ENCODE data around the gene PPARG. TPM values are rescaled to one million over a fixed set of nuclear protein-coding genes. Genes with fewer than 3 reads are reported as not detected.
"Not testable (repeated sequence)": the region's sequence is repeated elsewhere in the genome, so short reads cannot be mapped to it uniquely, and the experiment has no call there.

PPARG gene
- total RNA-seq, 2 donors from 2014 or later = 1.5 to 18.3 TPM

DNA sequence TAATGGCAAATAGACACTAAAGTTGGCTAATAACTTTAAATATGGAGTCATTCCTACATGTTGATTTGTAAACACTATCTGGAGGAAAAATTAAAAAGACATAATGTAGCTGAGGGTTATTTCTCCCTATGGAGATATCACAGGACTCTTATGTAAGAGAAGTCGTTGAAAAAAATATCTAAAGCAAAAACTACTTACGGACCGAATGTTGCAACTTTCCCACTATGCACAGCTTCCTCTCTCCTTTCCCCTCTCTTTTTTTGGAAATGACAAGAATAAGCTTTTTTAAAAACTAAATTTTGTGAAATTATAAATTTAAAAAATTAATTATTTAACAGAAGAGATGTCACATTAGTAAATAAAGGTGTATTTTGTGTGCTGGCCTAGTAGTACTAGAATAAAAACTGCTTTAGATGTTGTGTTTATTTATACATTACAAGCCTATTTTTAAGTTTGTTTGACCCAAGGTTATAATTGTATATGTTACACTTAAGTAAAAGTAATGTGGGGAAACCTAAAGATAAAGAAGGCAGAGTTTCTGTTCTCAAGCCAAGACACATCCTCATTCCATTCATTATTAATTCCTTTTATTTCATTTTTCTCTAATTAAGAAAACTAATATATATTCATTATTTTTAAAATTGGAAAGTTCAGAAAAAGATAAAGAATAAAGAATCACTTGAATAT is 20.7 kb upstream of the PPARG start:
- no peak overlapping the region for H3K4me3 Mint-ChIP-seq
- H3K27me3 Mint-ChIP-seq = peaks cover 4% of the 10 kb centered on the region
- no peak for ATAC-seq (replicated peaks)
- H3K9me3 Mint-ChIP-seq = no peaks in the 10 kb centered on the region
- H3K27ac Mint-ChIP-seq = no peak overlapping the region
- no peaks in the 10 kb centered on the region for H3K36me3 Mint-ChIP-seq (ENCODE audit: low read depth)
- no peaks in the 10 kb centered on the region for H3K4me1 Mint-ChIP-seq

DNA sequence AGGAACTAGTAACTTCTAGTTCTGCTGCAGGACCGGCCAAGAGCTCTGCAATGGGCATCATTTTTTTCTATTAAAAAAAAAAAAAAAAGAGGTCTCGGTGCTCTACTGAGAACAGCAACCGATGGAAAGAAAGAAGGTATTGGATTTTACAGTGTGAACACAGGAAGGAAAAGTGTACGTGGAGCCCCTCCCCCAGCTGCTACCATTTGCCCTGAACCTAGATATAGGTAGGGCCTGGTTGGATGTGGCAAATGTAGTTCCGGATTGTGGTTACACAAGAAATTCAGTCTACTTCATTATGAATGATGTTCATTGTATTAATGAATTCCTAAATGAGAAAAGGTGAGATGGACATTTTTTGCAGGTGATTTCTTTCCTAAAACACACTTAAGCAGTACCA is 17.9 kb upstream of the PPARG start:
- H3K4me1 Mint-ChIP-seq = no peaks in the 10 kb centered on the region
- H3K27ac Mint-ChIP-seq = no peak overlapping the region
- H3K4me3 Mint-ChIP-seq = no peak overlapping the region
- peaks cover 7% of the 10 kb centered on the region for H3K27me3 Mint-ChIP-seq
- ATAC-seq (replicated peaks) = no peak
- H3K9me3 Mint-ChIP-seq = no peaks in the 10 kb centered on the region
- H3K36me3 Mint-ChIP-seq (ENCODE audit: low read depth) = no peaks in the 10 kb centered on the region

DNA sequence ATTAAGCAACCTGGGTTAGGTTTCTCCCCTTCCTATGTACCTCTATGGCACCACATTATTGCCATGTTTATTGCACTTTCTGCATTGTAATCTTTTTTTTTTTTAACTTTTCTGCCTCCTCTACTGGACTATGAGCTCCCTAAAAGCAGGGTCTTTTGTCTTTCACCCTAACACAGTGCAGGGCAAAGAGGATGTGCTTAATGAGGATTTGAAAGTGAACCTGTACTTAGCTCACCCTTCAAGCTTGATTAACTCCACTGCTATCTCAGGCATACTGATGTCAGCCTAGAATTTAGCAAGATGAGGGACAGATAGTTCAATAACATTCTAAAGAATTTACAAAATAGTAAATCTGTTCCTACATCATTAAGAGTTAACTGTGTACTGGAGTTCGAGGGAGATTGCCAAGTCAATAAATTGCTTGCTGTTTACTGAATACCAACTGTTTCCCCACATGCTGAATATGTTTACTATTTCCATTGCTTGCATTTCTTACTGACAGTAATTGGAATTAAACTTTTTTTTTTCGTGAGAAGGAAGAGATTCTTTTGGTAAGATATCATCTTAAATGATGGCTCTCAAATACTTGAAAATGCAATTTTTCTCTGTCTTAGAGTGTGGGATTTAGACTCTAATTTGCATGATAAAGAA is 15.7 kb upstream of the PPARG start:
- H3K9me3 Mint-ChIP-seq = no peaks in the 10 kb centered on the region
- H3K27ac Mint-ChIP-seq = no peak overlapping the region
- H3K36me3 Mint-ChIP-seq (ENCODE audit: low read depth) = no peaks in the 10 kb centered on the region
- no peak for ATAC-seq (replicated peaks)
- H3K4me1 Mint-ChIP-seq = no peaks in the 10 kb centered on the region
- H3K4me3 Mint-ChIP-seq = no peak overlapping the region
- H3K27me3 Mint-ChIP-seq = peaks cover 12% of the 10 kb centered on the region

DNA sequence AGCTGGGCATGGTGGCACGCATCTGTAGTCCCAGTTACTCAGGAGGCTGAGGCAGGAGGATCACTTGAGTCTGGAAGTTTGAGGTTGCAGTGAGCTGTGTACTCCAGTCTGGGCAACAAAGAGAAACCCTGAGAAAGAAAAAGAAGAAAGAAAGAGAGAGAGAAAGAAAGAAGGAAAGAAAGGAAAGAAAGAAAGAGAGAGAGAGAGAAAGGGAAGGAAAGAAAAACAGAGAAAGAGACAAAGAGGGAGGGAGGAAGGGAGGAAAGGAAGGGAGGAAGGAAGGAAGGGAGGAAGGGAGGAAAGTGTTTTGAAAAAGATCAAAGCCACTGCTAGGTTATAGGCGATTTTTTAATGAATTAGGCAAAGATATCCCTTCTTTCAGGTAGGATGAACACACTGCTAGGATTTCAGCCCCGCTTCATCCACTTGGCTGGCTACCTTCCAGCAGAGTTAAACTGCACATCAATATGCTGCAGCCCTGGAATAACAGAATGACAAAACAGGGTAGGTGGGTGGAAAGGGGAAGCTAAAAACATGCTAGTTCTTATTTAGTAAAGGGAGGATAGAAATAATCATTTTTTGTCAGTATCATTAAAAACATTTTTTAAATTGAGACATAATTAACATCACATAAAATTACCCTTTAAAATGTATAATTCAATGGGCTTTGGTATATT is 12.8 kb upstream of the PPARG start:
- no peaks in the 10 kb centered on the region for H3K9me3 Mint-ChIP-seq

DNA sequence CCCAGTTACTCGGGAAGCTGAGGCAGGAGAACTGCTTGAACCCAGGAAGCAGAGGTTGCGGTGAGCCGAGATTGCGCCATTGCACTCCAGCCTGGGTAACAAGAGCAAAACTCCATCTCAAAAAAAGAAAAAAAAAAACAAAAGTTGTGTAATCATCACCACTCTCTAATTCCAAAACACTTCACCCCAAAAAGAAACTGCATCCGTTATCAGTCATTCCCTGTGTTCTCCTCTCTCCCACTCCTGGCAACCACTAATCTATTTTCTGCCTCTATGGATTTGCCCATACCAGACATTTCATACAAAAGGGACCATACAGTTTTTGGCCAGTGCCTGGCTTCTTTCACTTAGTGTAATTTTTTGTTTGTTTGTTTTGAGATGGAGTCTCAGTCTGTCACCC is 12.0 kb upstream of the PPARG start:
- H3K27ac Mint-ChIP-seq; H3K36me3 Mint-ChIP-seq (ENCODE audit: low read depth); H3K4me3 Mint-ChIP-seq; H3K4me1 Mint-ChIP-seq; ATAC-seq (replicated peaks); H3K9me3 Mint-ChIP-seq: not testable (repeated sequence)
- H3K27me3 Mint-ChIP-seq = peaks cover 20% of the 10 kb centered on the region

More for the DNA sequence above, 12.8 kb upstream of the PPARG start:
- no peaks in the 10 kb centered on the region for H3K36me3 Mint-ChIP-seq (ENCODE audit: low read depth)
- H3K4me3 Mint-ChIP-seq = no peak overlapping the region
- no peak for ATAC-seq (replicated peaks)
- H3K4me1 Mint-ChIP-seq = no peaks in the 10 kb centered on the region
- H3K27me3 Mint-ChIP-seq = peaks cover 20% of the 10 kb centered on the region
- no peak overlapping the region for H3K27ac Mint-ChIP-seq

DNA sequence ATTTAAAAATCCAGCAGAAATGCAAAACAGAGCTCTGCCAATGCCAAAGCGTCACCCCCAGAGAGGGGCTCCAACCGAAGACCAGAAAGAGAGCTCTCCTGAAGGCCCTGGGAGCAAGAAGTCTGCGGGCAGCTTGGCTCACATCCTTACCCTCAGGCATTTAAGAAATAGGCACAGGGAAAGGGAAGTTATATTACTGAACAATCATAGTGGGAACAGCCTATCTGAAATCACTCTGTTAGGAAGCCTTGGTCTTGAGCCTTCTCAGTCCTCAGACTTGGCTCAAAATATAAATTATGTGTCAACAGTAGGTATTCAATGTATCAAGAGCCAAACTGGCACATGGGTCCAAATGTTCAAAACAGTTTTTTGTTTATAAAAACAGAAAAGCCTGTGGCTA is 10.3 kb upstream of the PPARG start:
- no peaks in the 10 kb centered on the region for H3K9me3 Mint-ChIP-seq
- no peaks in the 10 kb centered on the region for H3K4me1 Mint-ChIP-seq
- H3K4me3 Mint-ChIP-seq = no peak overlapping the region
- no peaks in the 10 kb centered on the region for H3K36me3 Mint-ChIP-seq (ENCODE audit: low read depth)
- peaks cover 19% of the 10 kb centered on the region for H3K27me3 Mint-ChIP-seq
- ATAC-seq (replicated peaks) = no peak
- H3K27ac Mint-ChIP-seq = no peak overlapping the region

DNA sequence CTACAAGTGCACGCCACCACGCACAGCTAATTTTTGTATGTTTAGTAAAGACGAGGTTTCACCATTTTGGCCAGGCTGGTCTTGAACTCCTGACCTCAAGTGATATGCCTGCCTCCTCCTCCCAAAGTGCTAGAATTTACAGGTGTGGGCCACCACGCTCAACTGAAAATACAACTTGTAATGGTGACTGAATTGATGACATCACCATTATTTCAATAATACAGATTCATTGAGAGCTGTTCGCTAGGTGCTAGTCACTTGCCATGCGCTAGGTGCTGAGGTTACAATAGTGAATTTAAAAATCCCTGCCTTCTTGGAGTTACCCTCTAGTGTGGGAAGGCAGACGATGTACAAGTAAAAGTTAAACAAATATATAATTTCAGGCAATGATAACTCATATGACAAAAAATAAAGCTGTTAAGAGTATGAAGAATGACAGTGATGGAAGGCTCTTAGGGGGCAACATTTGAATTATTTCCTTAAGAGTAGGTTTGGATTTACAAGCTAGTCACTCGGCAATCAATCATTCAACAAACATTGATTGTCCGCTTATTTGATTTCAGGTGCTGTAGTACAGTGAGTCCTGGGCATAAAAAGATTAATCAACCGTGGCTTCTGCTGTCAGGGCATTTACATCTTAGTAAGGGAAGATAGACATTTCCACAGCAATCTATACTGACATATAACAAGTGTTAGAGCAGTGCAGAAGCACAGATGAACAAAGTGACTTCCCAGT is 9.1 kb upstream of the PPARG start:
- no peaks in the 10 kb centered on the region for H3K4me1 Mint-ChIP-seq
- H3K9me3 Mint-ChIP-seq = no peaks in the 10 kb centered on the region
- ATAC-seq (replicated peaks) = no peak
- H3K27ac Mint-ChIP-seq = no peak overlapping the region
- peaks cover 21% of the 10 kb centered on the region for H3K27me3 Mint-ChIP-seq
- H3K36me3 Mint-ChIP-seq (ENCODE audit: low read depth) = no peaks in the 10 kb centered on the region
- no peak overlapping the region for H3K4me3 Mint-ChIP-seq

DNA sequence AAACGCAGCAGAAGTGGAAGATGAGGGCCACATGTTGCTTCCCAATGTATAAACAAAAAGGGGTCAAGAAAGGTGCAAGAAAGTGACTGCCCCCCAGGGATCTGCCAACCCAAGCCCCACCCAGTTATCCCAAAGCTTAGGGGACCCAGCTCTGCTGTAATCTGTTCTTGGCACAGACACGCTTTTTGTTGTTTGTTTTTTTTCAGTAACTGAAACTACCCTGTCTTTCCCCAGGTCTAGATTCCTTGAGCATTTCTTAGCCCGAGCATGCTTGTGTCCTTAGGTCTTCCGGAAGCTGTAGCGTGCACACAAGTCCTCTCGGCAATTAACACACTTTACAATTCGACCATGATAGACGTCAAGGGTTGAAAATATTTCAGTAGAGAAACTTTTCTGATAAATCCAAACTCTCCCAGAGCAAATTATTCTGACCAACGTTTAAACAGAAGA is 8.5 kb upstream of the PPARG start:
- Mint-ChIP-seq H3K4me3 (no peak overlapping the region), H3K4me1 (no peaks in the 10 kb centered on the region), H3K36me3 (ENCODE audit: low read depth) (no peaks in the 10 kb centered on the region), H3K27ac (no peak overlapping the region), H3K9me3 (no peaks in the 10 kb centered on the region), H3K27me3 (peaks cover 27% of the 10 kb centered on the region)
- no peak for ATAC-seq (replicated peaks)

DNA sequence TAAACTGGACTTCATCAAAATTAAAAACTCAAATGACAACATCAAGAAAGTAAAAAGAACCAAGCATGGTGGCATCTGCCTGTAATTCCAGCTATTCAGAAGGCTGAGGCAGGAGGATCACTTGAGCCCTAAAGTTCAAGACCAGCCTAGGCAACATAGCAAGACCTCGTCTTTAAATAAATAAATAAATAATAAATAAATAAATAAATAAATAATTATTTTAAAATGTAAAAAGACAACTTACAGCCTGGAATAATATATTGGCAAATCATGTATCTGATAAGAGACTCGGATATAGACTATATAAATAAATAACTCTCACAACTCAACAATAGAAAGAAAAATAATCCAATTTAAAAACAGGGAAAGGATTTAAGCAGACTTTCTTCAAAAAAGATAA is 4.3 kb upstream of the PPARG start:
- H3K36me3 Mint-ChIP-seq (ENCODE audit: low read depth) = no peaks in the 10 kb centered on the region
- H3K4me1 Mint-ChIP-seq = no peaks in the 10 kb centered on the region
- H3K4me3 Mint-ChIP-seq = no peak overlapping the region
- no peaks in the 10 kb centered on the region for H3K9me3 Mint-ChIP-seq
- H3K27me3 Mint-ChIP-seq = peaks cover 40% of the 10 kb centered on the region
- H3K27ac Mint-ChIP-seq = no peak overlapping the region
- no peak for ATAC-seq (replicated peaks)

DNA sequence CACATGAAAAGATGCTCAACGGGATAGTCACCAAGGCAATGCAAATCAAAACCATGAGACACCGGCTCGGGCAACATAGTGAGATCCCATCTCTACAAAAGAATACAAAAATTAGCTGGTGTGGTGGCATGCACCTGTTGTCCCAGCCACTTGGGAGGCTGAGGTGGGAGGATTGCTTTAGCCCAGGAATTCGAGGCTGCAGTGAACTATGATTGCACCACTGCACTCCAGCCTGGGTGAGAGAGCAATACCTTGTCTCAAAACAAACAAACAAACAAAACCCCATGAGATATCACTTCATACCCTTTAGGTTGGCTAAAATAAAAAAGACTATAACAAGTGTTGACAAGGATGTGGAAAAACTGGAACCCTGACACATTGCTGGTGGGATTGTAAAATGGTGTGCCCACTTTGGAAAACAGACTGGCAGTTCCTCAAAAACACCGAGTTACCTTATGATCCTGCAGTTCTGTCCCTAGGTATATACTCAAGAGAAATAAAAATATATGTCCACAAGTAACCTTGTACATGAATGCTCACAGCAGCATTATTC is 3.8 kb upstream of the PPARG start:
- Mint-ChIP-seq H3K4me3 (no peak overlapping the region), H3K27me3 (peaks cover 39% of the 10 kb centered on the region), H3K36me3 (ENCODE audit: low read depth) (no peaks in the 10 kb centered on the region), H3K9me3 (no peaks in the 10 kb centered on the region), H3K27ac (no peak overlapping the region), H3K4me1 (no peaks in the 10 kb centered on the region)
- no peak for ATAC-seq (replicated peaks)

DNA sequence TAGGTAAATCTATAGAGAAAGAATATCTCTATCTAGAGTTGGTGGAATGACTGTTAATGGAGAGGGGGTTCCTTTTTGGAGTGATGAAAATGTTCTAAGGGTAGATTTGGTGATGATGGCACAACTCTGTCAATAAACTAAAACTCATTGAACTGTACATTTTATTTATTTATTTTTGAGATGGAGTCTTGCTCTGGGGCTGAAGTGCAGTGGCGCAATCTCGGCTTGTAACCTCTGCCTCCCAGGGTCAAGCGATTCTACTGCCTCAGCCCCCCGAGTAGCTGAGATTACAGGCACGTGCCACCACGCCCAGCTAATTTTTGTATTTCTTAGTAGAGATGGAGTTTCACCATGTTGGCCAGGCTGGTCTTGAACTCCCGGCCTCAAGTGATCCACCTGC is 3.1 kb upstream of the PPARG start:
- H3K4me1 Mint-ChIP-seq; ATAC-seq (replicated peaks); H3K36me3 Mint-ChIP-seq (ENCODE audit: low read depth); H3K9me3 Mint-ChIP-seq; H3K4me3 Mint-ChIP-seq; H3K27ac Mint-ChIP-seq: not testable (repeated sequence)
- H3K27me3 Mint-ChIP-seq = peaks cover 33% of the 10 kb centered on the region

DNA sequence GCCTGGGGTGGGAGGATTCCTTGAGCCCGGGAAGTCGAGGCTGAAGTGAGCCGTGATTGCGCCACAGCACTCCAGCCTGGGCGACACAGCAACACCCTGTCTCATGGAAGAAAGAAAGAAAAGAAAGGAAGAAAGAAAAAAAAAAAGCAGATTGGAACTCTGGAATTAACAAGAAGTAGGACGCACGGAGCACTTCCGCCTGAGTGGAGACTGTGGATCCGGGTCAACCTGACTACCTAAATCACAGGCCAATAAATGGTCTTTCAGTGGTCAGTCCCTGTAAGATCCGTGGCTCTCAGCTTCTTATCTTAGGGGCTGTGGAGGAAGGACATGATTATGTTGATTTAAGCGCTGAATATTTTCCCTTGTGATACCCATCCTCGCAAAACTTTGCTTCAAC is 2.4 kb upstream of the PPARG start:
- H3K9me3 Mint-ChIP-seq = no peaks in the 10 kb centered on the region
- H3K27ac Mint-ChIP-seq = no peak overlapping the region
- peak overlapping the region; percentile 68 for H3K4me3 Mint-ChIP-seq
- ATAC-seq (replicated peaks) = no peak
- no peaks in the 10 kb centered on the region for H3K36me3 Mint-ChIP-seq (ENCODE audit: low read depth)
- peaks cover 33% of the 10 kb centered on the region for H3K27me3 Mint-ChIP-seq
- H3K4me1 Mint-ChIP-seq = no peaks in the 10 kb centered on the region

DNA sequence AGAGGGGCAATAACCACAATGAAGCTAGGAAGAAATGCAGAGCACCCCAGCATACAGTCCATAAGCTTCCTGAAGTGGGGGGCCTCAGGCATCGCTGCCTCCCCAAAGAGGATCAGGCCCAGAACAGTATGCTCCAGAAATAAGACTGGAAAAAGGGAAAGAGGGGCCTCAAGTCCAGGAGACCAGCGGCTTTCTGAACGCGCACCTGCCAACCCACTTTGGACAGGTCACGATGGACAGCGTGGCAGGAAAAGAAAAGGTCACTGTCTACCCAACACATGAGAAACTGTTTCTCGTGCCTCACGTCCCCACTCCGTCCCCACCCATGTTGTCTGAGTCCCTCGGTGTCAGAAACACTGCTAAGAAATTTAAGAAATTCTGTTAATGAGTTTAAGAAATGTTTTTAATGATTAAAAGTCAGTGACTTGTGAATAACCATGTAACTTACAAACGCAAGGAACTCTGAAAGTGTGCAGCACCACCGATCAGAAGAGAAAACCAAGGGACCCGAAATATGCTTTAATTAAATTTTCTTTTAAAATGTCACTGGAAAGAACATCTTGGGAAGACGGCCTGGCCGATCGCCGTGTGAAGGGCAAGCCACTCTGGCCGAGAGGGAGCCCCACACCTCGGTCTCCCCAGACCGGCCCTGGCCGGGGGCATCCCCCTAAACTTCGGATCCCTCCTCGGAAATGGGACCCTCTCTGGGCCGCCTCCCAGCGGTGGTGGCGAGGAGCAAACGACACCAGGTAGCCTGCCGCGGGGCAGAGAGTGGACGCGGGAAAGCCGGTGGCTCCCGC is 1.7 kb upstream of the PPARG start:
- Mint-ChIP-seq H3K27me3 (peaks cover 33% of the 10 kb centered on the region), H3K4me1 (no peaks in the 10 kb centered on the region), H3K27ac (no peak overlapping the region), H3K36me3 (ENCODE audit: low read depth) (no peaks in the 10 kb centered on the region), H3K9me3 (no peaks in the 10 kb centered on the region), H3K4me3 (peak overlapping the region; percentile 68)
- ATAC-seq (replicated peaks) = peak; percentile 20

DNA sequence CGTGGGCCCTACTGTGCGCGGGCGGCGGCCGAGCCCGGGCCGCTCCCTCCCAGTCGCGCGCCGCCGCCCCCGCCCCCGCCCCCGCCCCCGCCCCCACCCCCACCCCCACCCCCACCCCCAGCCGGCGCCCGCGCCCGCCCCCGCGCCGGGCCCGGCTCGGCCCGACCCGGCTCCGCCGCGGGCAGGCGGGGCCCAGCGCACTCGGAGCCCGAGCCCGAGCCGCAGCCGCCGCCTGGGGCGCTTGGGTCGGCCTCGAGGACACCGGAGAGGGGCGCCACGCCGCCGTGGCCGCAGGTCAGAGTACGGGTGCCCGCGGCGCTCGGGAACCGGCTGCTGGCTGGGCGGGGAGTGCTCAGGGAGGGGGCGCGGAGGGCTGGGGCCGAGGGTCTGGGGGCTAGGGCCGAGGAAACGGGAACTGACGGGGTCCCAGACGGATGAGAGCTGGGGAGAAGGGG is 1.1 kb upstream of the PPARG start:
- peaks cover 30% of the 10 kb centered on the region for H3K27me3 Mint-ChIP-seq
- no peak overlapping the region for H3K27ac Mint-ChIP-seq
- ATAC-seq (replicated peaks) = peak; percentile 59

More for the DNA sequence above, 1.1 kb upstream of the PPARG start:
- H3K36me3 Mint-ChIP-seq (ENCODE audit: low read depth) = no peaks in the 10 kb centered on the region
- no peaks in the 10 kb centered on the region for H3K4me1 Mint-ChIP-seq
- peak overlapping the region; percentile 68 for H3K4me3 Mint-ChIP-seq
- no peaks in the 10 kb centered on the region for H3K9me3 Mint-ChIP-seq
